SK-N-MC (cell line): ENCODE measurements around the gene IDUA.

Experiments used
- EZH2 ChIP-seq: fragments of 200-600 bp; sonication (generic); IDR thresholded peaks from one replicate; pipeline ENCODE4 v1.6.1; 2017; ENCODE audit warnings: antibody characterized with exemption
- FOXP2 ChIP-seq: optimal IDR thresholded peaks from 2 replicates; pipeline ENCODE3; 2011; ENCODE audit warnings: mild to moderate bottlenecking, moderate library complexity; ENCODE audit not compliant: insufficient read depth; ENCODE audit errors: extremely low read length, control extremely low read depth
- POLR2AphosphoS5 ChIP-seq: IDR thresholded peaks from 2 replicates; pipeline ENCODE4 v1.6.1; 2012; ENCODE audit warnings: mild to moderate bottlenecking, low read depth, low read length, borderline replicate concordance

DNA sequence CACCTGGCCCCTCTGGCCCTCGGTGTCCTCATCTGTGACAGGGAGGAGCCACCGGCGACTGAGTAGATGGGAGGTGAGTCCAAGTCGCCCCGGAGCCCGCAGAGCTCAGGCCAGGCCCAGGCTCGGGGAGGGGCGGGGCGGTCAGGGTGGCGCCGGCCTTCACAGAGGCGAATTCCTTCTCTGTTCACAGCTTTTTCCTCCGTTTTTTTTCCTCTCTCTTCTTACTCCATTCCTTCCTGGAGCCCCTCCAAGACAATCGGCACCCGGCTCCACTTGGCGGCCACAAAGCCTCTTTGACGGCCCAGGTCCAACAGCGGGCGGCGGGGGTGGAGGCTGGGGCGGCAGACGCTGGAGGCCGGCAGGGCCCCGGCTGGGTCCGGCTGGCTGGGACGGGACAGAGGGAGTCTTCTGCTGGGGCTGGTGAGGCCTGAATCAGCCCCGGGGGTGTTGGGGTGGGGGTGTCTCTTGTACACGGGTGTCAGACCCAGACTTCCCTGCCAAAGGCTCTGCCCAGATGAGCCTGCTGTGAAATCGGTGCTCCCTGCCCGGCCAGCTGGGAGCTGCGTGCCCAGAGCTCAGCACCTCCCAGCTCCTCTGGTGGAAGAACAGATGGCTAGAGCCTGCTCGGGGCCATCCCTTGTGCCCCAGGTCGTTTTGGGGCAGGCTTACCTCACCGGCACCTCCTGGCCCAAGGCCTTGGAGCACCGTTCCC is 47.2 kb downstream of the IDUA start:
- no peak for TF ChIP-seq POLR2AphosphoS5
- no peak for TF ChIP-seq EZH2
- no peak for TF ChIP-seq FOXP2
